Keratinocyte (primary cell): Measurements from ENCODE around the gene UBXN7.

Source experiments
- CTCF ChIP-seq, 3 experiments: IDR thresholded peaks in 1 of 3; conservative IDR thresholded peaks in 1 of 3; optimal IDR thresholded peaks in 1 of 3; 2 replicates in 2 of 3; 3 replicates in 1 of 3; pipeline versions ENCODE3 to v1.5.1; 2011; ENCODE audit warnings: low read length in 3 of 3, mild to moderate bottlenecking in 3 of 3, moderate library complexity in 2 of 3, control low read depth in 1 of 3, inconsistent platforms in 1 of 3; ENCODE audit not compliant: insufficient read depth in 2 of 3; ENCODE audit errors: extremely low read depth in 1 of 3
- EZH2 ChIP-seq: IDR thresholded peaks from one replicate; pipeline ENCODE4 v1.6.1; 2012; ENCODE audit warnings: inconsistent platforms, mild to moderate bottlenecking, low read length, moderate library complexity

GRCh38 chr3:196317687-196318467 lies 114.3 kb downstream of the UBXN7 start, which contains the start of gene DYNLT2B:
- peak in 1 of 3 experiments; percentile 31 for TF ChIP-seq CTCF (optimal IDR thresholded peaks at IDR 0.05 in 1 of 3, IDR thresholded peaks at IDR 0.05 in 1 of 3, conservative IDR thresholded peaks at IDR 0.05 in 1 of 3; ENCODE audit: extremely low read depth in 1 of 3, insufficient read depth in 2 of 3, low read length in 3 of 3)
- TF ChIP-seq EZH2: no peak
